K562 (cell line): ENCODE measurements around the gene DERL3. TPM values are rescaled to one million over a fixed set of nuclear protein-coding genes. Genes with fewer than 3 reads are reported as not detected.

Source experiments
- BCOR ChIP-seq: fragments of 450-650 bp; IDR thresholded peaks from 2 replicates; pipeline ENCODE4 v1.6.1; 2016
- CAMTA2 ChIP-seq: fragments of 250-450 bp; sonication (Bioruptor Pico); conservative IDR thresholded peaks from 2 replicates; pipeline ENCODE4 v1.5.1; 2022
- CHD7 ChIP-seq: fragments of 200-600 bp; sonication (generic); IDR thresholded peaks from one replicate; pipeline ENCODE4 v1.6.1; 2012; ENCODE audit warnings: mild to moderate bottlenecking, low read depth, low read length, inconsistent platforms
- DNMT1 ChIP-seq: fragments of 450-650 bp; IDR thresholded peaks from 2 replicates; pipeline ENCODE4 v1.6.1; 2016; ENCODE audit warnings: antibody characterized with exemption, mild to moderate bottlenecking
- ETS2 ChIP-seq: IDR thresholded peaks from 2 replicates; pipeline ENCODE4 v1.6.1; 2016; ENCODE audit warnings: borderline replicate concordance, missing genetic modification characterization, mild to moderate bottlenecking, moderate library complexity, missing compliant biosample characterization; ENCODE audit not compliant: poor library complexity, severe bottlenecking
- ETV5 ChIP-seq: sonication (generic); formaldehyde crosslinking; IDR thresholded peaks from 2 replicates; pipeline ENCODE4 v1.4.0; 2020; ENCODE audit warnings: low read depth, mild to moderate bottlenecking, missing genetic modification reagents
- FOXK1 ChIP-seq: sonication (generic); formaldehyde crosslinking; IDR thresholded peaks from 2 replicates; pipeline ENCODE4 v1.8.0; 2022; ENCODE audit warnings: missing genetic modification reagents, mild to moderate bottlenecking, borderline replicate concordance
- RFX5 ChIP-seq: IDR thresholded peaks from 2 replicates; pipeline ENCODE4 v1.6.1; 2011; ENCODE audit warnings: low read depth, mild to moderate bottlenecking, improper control_type of control experiment, low read length
- SMC3 ChIP-seq: conservative IDR thresholded peaks from 2 replicates; pipeline ENCODE4 v1.6.1; 2011; ENCODE audit warnings: low read depth, low read length, improper control_type of control experiment; ENCODE audit not compliant: insufficient read depth
- STAT5A ChIP-seq: IDR thresholded peaks from 2 replicates; pipeline ENCODE4 v1.6.1; 2012; ENCODE audit warnings: low read length, inconsistent platforms, borderline replicate concordance
- ZC3H4 ChIP-seq: sonication (generic); formaldehyde crosslinking; IDR thresholded peaks from 2 replicates; pipeline ENCODE4 v1.9.0; 2021; ENCODE audit warnings: missing genetic modification reagents, borderline replicate concordance
- ZNF133 ChIP-seq: fragments of 250-450 bp; sonication (Bioruptor Pico); IDR thresholded peaks from 2 replicates; pipeline ENCODE4 v1.4.0; 2020; ENCODE audit warnings: mild to moderate bottlenecking
- ZNF76 ChIP-seq: fragments of 250-450 bp; sonication (Bioruptor Pico); IDR thresholded peaks from 2 replicates; pipeline ENCODE4 v1.4.0; 2020; ENCODE audit warnings: mild to moderate bottlenecking, moderate library complexity, borderline replicate concordance
- polyA plus RNA-seq, 8 experiments: library from polyadenylated mRNA; depleted of rRNA in 4 of 8; stranded (reverse) in 5 of 8; unstranded in 3 of 8; fragments of >200 nt; fragmentation: Nextera tagmentation in 2 of 8; fragmentation: Illumina TruSeq in 1 of 8; extraction: Ambion mirVana in 2 of 8; extraction: Trizol in 1 of 8; gene quantifications; 2 replicates each; pipeline versions ENCODE4 v1.2.1 to v1.2.3, GENCODE V29; 2011 to 2014; ENCODE audit warnings: inconsistent platforms in 1 of 8, missing spikeins in 1 of 8
- total RNA-seq, 7 experiments: library from RNA; depleted of rRNA in 6 of 7; stranded (reverse); fragments of >200 nt in 6 of 7; fragmentation: Illumina TruSeq in 2 of 7; extraction: Trizol in 2 of 7; gene quantifications; 2 replicates each; pipeline versions ENCODE4 v1.2.1 to v1.2.3, GENCODE V29; 2011 to 2021; ENCODE audit warnings: low replicate concordance in 1 of 7
- TF ChIP-seq, protein P1 (sequence below), 3 experiments: IDR thresholded peaks in 2 of 3; conservative IDR thresholded peaks in 1 of 3; 2 replicates each; pipeline ENCODE4 v1.5.1; 2011 to 2012; ENCODE audit warnings: low read length in 3 of 3, mild to moderate bottlenecking in 3 of 3, control low read depth in 2 of 3, improper control_type of control experiment in 1 of 3, inconsistent platforms in 1 of 3, low read depth in 1 of 3, mixed read lengths in 1 of 3, moderate library complexity in 1 of 3; ENCODE audit not compliant: insufficient read depth in 2 of 3

The DERL3 gene
- total and polyA plus RNA-seq, 9 of the 15 experiments (the other 6 are each of a cell fraction or from before 2014, with no cell fraction given): 1.3 to 12.4 (median 4.8) TPM

DNA sequence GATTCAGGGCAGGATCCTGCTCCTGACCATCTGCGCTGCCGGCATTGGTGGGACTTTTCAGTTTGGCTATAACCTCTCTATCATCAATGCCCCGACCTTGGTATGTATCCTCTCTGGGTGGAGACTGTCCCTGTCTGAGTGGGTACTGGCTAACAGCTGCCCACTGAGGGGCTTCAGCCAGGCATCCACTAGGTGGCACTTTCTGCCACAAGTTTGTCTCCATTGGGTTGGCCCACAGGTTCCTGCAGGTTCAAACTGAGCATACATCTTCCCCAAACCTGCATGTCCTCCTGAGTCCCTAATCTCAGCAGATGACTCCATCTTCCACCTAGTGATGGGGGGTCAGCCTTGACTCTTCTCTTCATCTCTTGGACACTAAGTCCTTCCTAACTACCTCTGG is 23.3 kb upstream of the DERL3 start (continued):
- TF ChIP-seq ETS2 (tag) (no peak), FOXK1 (no peak), DNMT1 (no peak), ETV5 (CRISPR knock-in tag) (no peak), RFX5 (no peak), CAMTA2 (CRISPR knock-in tag) (no peak), ZNF76 (no peak), ZC3H4 (CRISPR knock-in tag) (no peak), ZNF133 (CRISPR knock-in tag) (no peak), BCOR (no peak), STAT5A (no peak), CHD7 (no peak), SMC3 (peak; percentile 28; the same call in 1 of the 2 replicates)
- TF ChIP-seq, protein P1, sequence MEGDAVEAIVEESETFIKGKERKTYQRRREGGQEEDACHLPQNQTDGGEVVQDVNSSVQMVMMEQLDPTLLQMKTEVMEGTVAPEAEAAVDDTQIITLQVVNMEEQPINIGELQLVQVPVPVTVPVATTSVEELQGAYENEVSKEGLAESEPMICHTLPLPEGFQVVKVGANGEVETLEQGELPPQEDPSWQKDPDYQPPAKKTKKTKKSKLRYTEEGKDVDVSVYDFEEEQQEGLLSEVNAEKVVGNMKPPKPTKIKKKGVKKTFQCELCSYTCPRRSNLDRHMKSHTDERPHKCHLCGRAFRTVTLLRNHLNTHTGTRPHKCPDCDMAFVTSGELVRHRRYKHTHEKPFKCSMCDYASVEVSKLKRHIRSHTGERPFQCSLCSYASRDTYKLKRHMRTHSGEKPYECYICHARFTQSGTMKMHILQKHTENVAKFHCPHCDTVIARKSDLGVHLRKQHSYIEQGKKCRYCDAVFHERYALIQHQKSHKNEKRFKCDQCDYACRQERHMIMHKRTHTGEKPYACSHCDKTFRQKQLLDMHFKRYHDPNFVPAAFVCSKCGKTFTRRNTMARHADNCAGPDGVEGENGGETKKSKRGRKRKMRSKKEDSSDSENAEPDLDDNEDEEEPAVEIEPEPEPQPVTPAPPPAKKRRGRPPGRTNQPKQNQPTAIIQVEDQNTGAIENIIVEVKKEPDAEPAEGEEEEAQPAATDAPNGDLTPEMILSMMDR (IDR thresholded peaks at IDR 0.05 in 2 of 3, conservative IDR thresholded peaks at IDR 0.05 in 1 of 3; ENCODE audit: insufficient read depth in 2 of 3, low read depth in 1 of 3, low read length in 3 of 3): peak; percentile 66 to 76 (median 75)
